ENCODE data around the gene WLS.

DNA sequence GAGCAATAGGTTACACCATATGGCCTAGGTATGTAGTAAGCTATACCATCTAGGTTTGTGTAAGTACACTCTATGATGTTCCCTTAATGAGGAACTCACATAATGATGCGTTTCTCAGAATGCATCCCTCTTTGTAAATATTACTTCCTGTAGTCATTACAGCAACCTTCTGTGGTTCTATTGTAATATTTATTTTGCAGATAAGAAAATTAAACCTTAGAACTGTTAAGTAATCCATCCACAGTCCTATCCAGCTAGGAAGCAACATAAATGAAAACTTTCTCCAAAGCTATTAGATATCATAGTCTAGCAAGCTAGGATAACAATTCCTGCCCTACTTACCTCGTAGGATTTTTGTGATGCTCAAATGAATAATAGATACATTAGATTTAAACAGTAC is 88.7 kb downstream of the WLS start:
- no peak for TF ChIP-seq CTCF (IDR thresholded peaks at IDR 0.05; ENCODE audit: insufficient read depth, low read depth, low read length)
- no peak for TF ChIP-seq EZH2 (IDR thresholded peaks at IDR 0.05; ENCODE audit: insufficient read depth, low read length)
